H9 (cell line): Measurements from ENCODE around the gene VENTX. TPM values are rescaled to one million over a fixed set of nuclear protein-coding genes. Genes with fewer than 3 reads are reported as not detected.

ENCODE experiments used
- DNase-seq: peaks from one replicate; pipeline ENCODE4 v3.0.0-alpha.2; 2017
- H2AFZ ChIP-seq: one replicate; pipeline ENCODE4 v1.6.1; 2013; ENCODE audit warnings: mild to moderate bottlenecking, low read length, control low read depth, moderate library complexity
- H2AK5ac ChIP-seq: 2 replicates; pipeline ENCODE4 v1.6.1; 2013; ENCODE audit warnings: low read length, control low read depth, mixed read lengths; ENCODE audit not compliant: insufficient read length
- H2BK120ac ChIP-seq: one replicate; pipeline ENCODE4 v1.6.1; 2013; ENCODE audit warnings: low read depth, mild to moderate bottlenecking, low read length, control low read depth, inconsistent platforms; ENCODE audit not compliant: poor library complexity, severe bottlenecking
- H2BK12ac ChIP-seq: 2 replicates; pipeline ENCODE4 v1.6.1; 2013; ENCODE audit warnings: low read length, control low read depth, mixed read lengths, low read depth; ENCODE audit not compliant: insufficient read length
- H2BK15ac ChIP-seq: 2 replicates; pipeline ENCODE4 v1.6.1; 2013; ENCODE audit warnings: low read depth, low read length, control low read depth
- H2BK20ac ChIP-seq: one replicate; pipeline ENCODE4 v1.6.1; 2013; ENCODE audit warnings: low read depth, mild to moderate bottlenecking, low read length, control low read depth, inconsistent platforms; ENCODE audit not compliant: poor library complexity, severe bottlenecking
- H2BK5ac ChIP-seq: 2 replicates; pipeline ENCODE4 v1.6.1; 2013; ENCODE audit warnings: low read length, control low read depth, mixed read lengths; ENCODE audit not compliant: insufficient read length
- H3K14ac ChIP-seq: 2 replicates; pipeline ENCODE4 v1.6.1; 2013; ENCODE audit warnings: low read length, control low read depth; ENCODE audit not compliant: insufficient read depth
- H3K18ac ChIP-seq: 2 replicates; pipeline ENCODE4 v1.6.1; 2013; ENCODE audit warnings: low read depth, mild to moderate bottlenecking, mixed read lengths, low read length, control low read depth; ENCODE audit not compliant: insufficient read length
- H3K23ac ChIP-seq: 2 replicates; pipeline ENCODE4 v1.6.1; 2013; ENCODE audit warnings: low read length, control low read depth, mixed read lengths, low read depth; ENCODE audit not compliant: insufficient read length
- H3K23me2 ChIP-seq: 2 replicates; pipeline ENCODE4 v1.6.1; 2013; ENCODE audit warnings: low read depth, mild to moderate bottlenecking, mixed read lengths, low read length, control low read depth; ENCODE audit not compliant: insufficient read length, poor library complexity, severe bottlenecking
- H3K27ac ChIP-seq: 2 replicates; pipeline ENCODE4 v1.5.1; 2013; ENCODE audit warnings: low read length, control low read depth, mixed read lengths, low read depth; ENCODE audit not compliant: insufficient read length
- H3K27me3 ChIP-seq: 2 replicates; pipeline ENCODE4 v1.6.1; 2013; ENCODE audit warnings: low read length, control low read depth, inconsistent platforms; ENCODE audit not compliant: insufficient read depth
- H3K4ac ChIP-seq: 2 replicates; pipeline ENCODE4 v1.6.1; 2013; ENCODE audit warnings: low read depth, mild to moderate bottlenecking, control low read depth, inconsistent platforms, low read length, moderate library complexity
- H3K4me1 ChIP-seq: 2 replicates; pipeline ENCODE4 v1.6.1; 2013; ENCODE audit warnings: low read length, control low read depth, inconsistent platforms; ENCODE audit not compliant: insufficient read depth
- H3K4me2 ChIP-seq: 2 replicates; pipeline ENCODE4 v1.6.1; 2013; ENCODE audit warnings: low read length, control low read depth, mixed read lengths; ENCODE audit not compliant: insufficient read length, insufficient read depth
- H3K56ac ChIP-seq: 2 replicates; pipeline ENCODE4 v1.6.1; 2013; ENCODE audit warnings: low read depth, mild to moderate bottlenecking, mixed read lengths, low read length, control low read depth; ENCODE audit not compliant: insufficient read length
- H3K79me1 ChIP-seq: 2 replicates; pipeline ENCODE4 v1.6.1; 2013; ENCODE audit warnings: low read depth, mild to moderate bottlenecking, moderate library complexity, low read length, control low read depth, inconsistent platforms; ENCODE audit not compliant: insufficient read depth, poor library complexity, severe bottlenecking
- H3K79me2 ChIP-seq: 2 replicates; pipeline ENCODE4 v1.6.1; 2013; ENCODE audit warnings: low read length, control low read depth, inconsistent platforms; ENCODE audit not compliant: insufficient read depth
- H3K9ac ChIP-seq: 2 replicates; pipeline ENCODE4 v1.6.1; 2013; ENCODE audit warnings: low read length, control low read depth, mixed read lengths; ENCODE audit not compliant: insufficient read length; ENCODE audit errors: extremely low read depth
- H3K9me3 ChIP-seq: one replicate; pipeline ENCODE4 v1.6.1; 2013; ENCODE audit warnings: low read depth, low read length, inconsistent platforms; ENCODE audit not compliant: control insufficient read depth
- H3T11ph ChIP-seq: one replicate; pipeline ENCODE4 v1.6.1; 2013; ENCODE audit warnings: mild to moderate bottlenecking, low read length, control low read depth, inconsistent platforms
- H4K20me1 ChIP-seq: one replicate; pipeline ENCODE4 v1.6.1; 2013; ENCODE audit not compliant: control insufficient read depth, insufficient read length, insufficient read depth
- H4K5ac ChIP-seq: 2 replicates; pipeline ENCODE4 v1.6.1; 2013; ENCODE audit warnings: low read depth, mild to moderate bottlenecking, mixed read lengths, low read length, control low read depth; ENCODE audit not compliant: insufficient read length
- H4K8ac ChIP-seq: replicated peaks from 2 replicates; pipeline ENCODE4 v1.6.1; 2013; ENCODE audit warnings: low read length, control low read depth, mixed read lengths, low read depth; ENCODE audit not compliant: insufficient read length
- H4K91ac ChIP-seq: 2 replicates; pipeline ENCODE4 v1.6.1; 2013; ENCODE audit warnings: low read depth, mild to moderate bottlenecking, moderate library complexity, mixed read lengths, low read length, control low read depth; ENCODE audit not compliant: insufficient read length
- H3K27ac Mint-ChIP-seq, 3 experiments: 2 replicates in 2 of 3; 3 replicates in 1 of 3; pipeline ENCODE4 v1.8.0; 2020 to 2021; ENCODE audit warnings: mixed read lengths in 3 of 3, mild to moderate bottlenecking in 1 of 3, moderate library complexity in 1 of 3
- H3K27me3 Mint-ChIP-seq: 2 replicates; pipeline ENCODE4 v1.8.0; 2021; ENCODE audit warnings: low read depth, mild to moderate bottlenecking, moderate library complexity, mixed read lengths
- H3K36me3 Mint-ChIP-seq, 3 experiments: 2 replicates in 2 of 3; 3 replicates in 1 of 3; pipeline ENCODE4 v1.8.0; 2020 to 2021; ENCODE audit warnings: low read depth in 3 of 3, mixed read lengths in 3 of 3; ENCODE audit not compliant: insufficient read depth in 1 of 3
- H3K4me1 Mint-ChIP-seq, 2 experiments: 2 replicates each; pipeline ENCODE4 v1.8.0; 2020; ENCODE audit warnings: mixed read lengths in 2 of 2
- H3K4me3 Mint-ChIP-seq, 2 experiments: 2 replicates in 1 of 2; 3 replicates in 1 of 2; pipeline ENCODE4 v1.8.0; 2020 to 2021; ENCODE audit warnings: mild to moderate bottlenecking in 2 of 2, mixed read lengths in 2 of 2, moderate library complexity in 1 of 2
- H3K9me3 Mint-ChIP-seq, 2 experiments: 2 replicates in 1 of 2; 3 replicates in 1 of 2; pipeline ENCODE4 v1.8.0; 2020; ENCODE audit warnings: mild to moderate bottlenecking in 2 of 2, mixed read lengths in 2 of 2, moderate library complexity in 1 of 2
- CTCF ChIP-seq: fragments of 200-600 bp; sonication (generic); conservative IDR thresholded peaks from 3 replicates; pipeline ENCODE4 v1.8.0; 2021; ENCODE audit warnings: antibody characterized with exemption, mild to moderate bottlenecking
- WGBS: extraction: QIAGEN DNeasy Blood & Tissue Kit; methylation state at CpG from one replicate; pipeline ENCODE4 v1.1.7; 2013; ENCODE audit warnings: missing lambda C conversion rate, low lambda C conversion rate, mixed read lengths; ENCODE audit not compliant: insufficient read length; ENCODE audit errors: extremely low coverage; 5-methylcytosine and 5-hydroxymethylcytosine counted together
- total RNA-seq: library from RNA; stranded (reverse); gene quantifications from 2 replicates; pipeline ENCODE4 v1.2.1, GENCODE V29; 2021

The VENTX gene
- total RNA-seq, 1 experiment from 2014 or later = 10.9 TPM

GRCh38 chr10:133281084-133281483 lies 43.4 kb downstream of the VENTX start:
- no peaks in the 10 kb centered on the region for H3K79me2 ChIP-seq
- no peak overlapping the region for H3K18ac ChIP-seq
- H4K5ac ChIP-seq = no peak overlapping the region
- H2BK120ac ChIP-seq = no peak overlapping the region
- no CpG with 5 or more reads among the region's 15 CpGs for WGBS
- no peaks in the 10 kb centered on the region for H3K9me3 ChIP-seq
- no peak for TF ChIP-seq CTCF
- H3K27me3 ChIP-seq = no peaks in the 10 kb centered on the region; the same call in 1 of the 2 replicates
- H2BK5ac ChIP-seq = no peak overlapping the region
- no peaks in the 10 kb centered on the region for H3K79me1 ChIP-seq
- H4K91ac ChIP-seq = no peak overlapping the region
- H3K23me2 ChIP-seq = peaks cover 6% of the 10 kb centered on the region
- H3K4ac ChIP-seq = no peak overlapping the region
- Mint-ChIP-seq H3K9me3 (no peaks in the 10 kb centered on the region), H3K4me3 (no peak overlapping the region), H3K27me3 (peaks cover 3% of the 10 kb centered on the region), H3K4me1 (peaks cover 2 to 3% of the 10 kb centered on the region in 2 experiments; a peak in 2 of 4 replicates), H3K27ac (no peak overlapping the region; a peak in 1 of 7 replicates), H3K36me3 (peaks cover 14 to 52% (median 41%) of the 10 kb centered on the region in 3 experiments; a peak in 6 of 7 replicates)
- H3K9ac ChIP-seq = no peak overlapping the region
- H4K20me1 ChIP-seq = no peaks in the 10 kb centered on the region
- no peak overlapping the region for H2AFZ ChIP-seq
- H3K23ac ChIP-seq = no peak overlapping the region
- H2AK5ac ChIP-seq = no peak overlapping the region
- no peak overlapping the region for H2BK15ac ChIP-seq
- no peak overlapping the region for H2BK20ac ChIP-seq
- no peaks in the 10 kb centered on the region for H3K4me1 ChIP-seq
- no peak overlapping the region for H3K27ac ChIP-seq
- H3K4me2 ChIP-seq = no peak overlapping the region
- H4K8ac ChIP-seq = no peak overlapping the region
- H3K14ac ChIP-seq = no peak overlapping the region
- H3K56ac ChIP-seq = no peak overlapping the region
- no peak overlapping the region for H2BK12ac ChIP-seq
- no peak overlapping the region for H3T11ph ChIP-seq
- no peak for DNase-seq
